Spleen (tissue), 7 donors: ENCODE measurements around the gene APOB.

Experiments used
- POLR2A ChIP-seq, 3 donors: fragments of 450-650 bp; IDR thresholded peaks; one replicate each; pipeline ENCODE4 v1.5.1; 2017; ENCODE audit warnings: antibody characterized with exemption in 3 of 3, mild to moderate bottlenecking in 1 of 3
- POLR2AphosphoS5 ChIP-seq, 3 donors: sonication (generic); formaldehyde crosslinking; IDR thresholded peaks; one replicate each; pipeline ENCODE4 v1.5.1; 2017; ENCODE audit warnings: antibody characterized with exemption in 3 of 3
- TF ChIP-seq, protein P1 (sequence below), 11 experiments: fragments of 200-600 bp in 7 of 11; fragments of 450-650 bp in 4 of 11; sonication (generic) in 4 of 11; IDR thresholded peaks in 8 of 11; conservative IDR thresholded peaks in 3 of 11; 1 replicate in 7 of 11; 2 replicates in 4 of 11; pipeline versions ENCODE4 v1.4.0 to v1.8.0; 2016 to 2021; ENCODE audit warnings: antibody characterized with exemption in 11 of 11, inconsistent platforms in 4 of 11, mild to moderate bottlenecking in 1 of 11
- donor health status: DM: no; HTN: no; CAD: no; lungs with moderate emphysema.
- donor health status: DM: no; HTN: no; CAD: no.
- donor health status: DM: no; HTN: no; CAD: no.

- TF ChIP-seq, protein P1, sequence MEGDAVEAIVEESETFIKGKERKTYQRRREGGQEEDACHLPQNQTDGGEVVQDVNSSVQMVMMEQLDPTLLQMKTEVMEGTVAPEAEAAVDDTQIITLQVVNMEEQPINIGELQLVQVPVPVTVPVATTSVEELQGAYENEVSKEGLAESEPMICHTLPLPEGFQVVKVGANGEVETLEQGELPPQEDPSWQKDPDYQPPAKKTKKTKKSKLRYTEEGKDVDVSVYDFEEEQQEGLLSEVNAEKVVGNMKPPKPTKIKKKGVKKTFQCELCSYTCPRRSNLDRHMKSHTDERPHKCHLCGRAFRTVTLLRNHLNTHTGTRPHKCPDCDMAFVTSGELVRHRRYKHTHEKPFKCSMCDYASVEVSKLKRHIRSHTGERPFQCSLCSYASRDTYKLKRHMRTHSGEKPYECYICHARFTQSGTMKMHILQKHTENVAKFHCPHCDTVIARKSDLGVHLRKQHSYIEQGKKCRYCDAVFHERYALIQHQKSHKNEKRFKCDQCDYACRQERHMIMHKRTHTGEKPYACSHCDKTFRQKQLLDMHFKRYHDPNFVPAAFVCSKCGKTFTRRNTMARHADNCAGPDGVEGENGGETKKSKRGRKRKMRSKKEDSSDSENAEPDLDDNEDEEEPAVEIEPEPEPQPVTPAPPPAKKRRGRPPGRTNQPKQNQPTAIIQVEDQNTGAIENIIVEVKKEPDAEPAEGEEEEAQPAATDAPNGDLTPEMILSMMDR (IDR thresholded peaks at IDR 0.05 in 8 of 11, conservative IDR thresholded peaks at IDR 0.05 in 3 of 11), result no peak
- no peak for TF ChIP-seq POLR2AphosphoS5 (IDR thresholded peaks at IDR 0.05)
- TF ChIP-seq POLR2A (IDR thresholded peaks at IDR 0.05), result no peak
These were observed 26.7 kb upstream of the APOB start for GRCh38 chr2:21070341-21071257.
